K562 (cell line): ENCODE measurements around the gene IQCK. TPM values are rescaled to one million over a fixed set of nuclear protein-coding genes. Genes with fewer than 3 reads are reported as not detected.

Source experiments
- ATAC-seq: fragments of 200-7000 bp; cut with Tn5 transposase; 3 replicates; pipeline ENCODE4 v1.9.1; 2020; ENCODE audit warnings: moderate library complexity
- BruUV-seq: library from RNA; stranded (reverse); fragments of 400-500 nt; replicated peaks from 2 replicates; lab custom pipeline; 2021; lab: Mats Ljungman, UMichigan
- CTCF ChIA-PET: fragments of 300-600 bp; formaldehyde crosslinking; extraction: SDS; loops from one replicate; lab custom pipeline; 2021; ENCODE audit warnings: low intra/inter-chr PET ratio; lab: Yijun Ruan, JAX
- POLR2A ChIA-PET: fragments of 300-600, 350-650 bp; sonication (Branson Sonifier 250); formaldehyde crosslinking; extraction: SDS; loops from one replicate; lab custom pipeline; 2021; ENCODE audit warnings: antibody characterized with exemption, inconsistent platforms; lab: Yijun Ruan, JAX
- DNase-seq, 4 experiments: peaks; one replicate each; pipeline versions ENCODE4 v3.0.0 to v3.0.0-alpha.2; 2011 to 2018; ENCODE audit warnings: low spot score in 3 of 4, mixed read lengths in 3 of 4; ENCODE audit errors: extremely low read depth in 1 of 4
- FAIRE-seq: peaks from 2 replicates; lab custom pipeline; 2011; peaks lifted over from hg19 to GRCh38; lab: Jason Lieb, UNC
- H2AFZ ChIP-seq: 2 replicates; pipeline ENCODE4 v1.6.0; 2011; ENCODE audit warnings: low read depth, low read length, control low read depth, inconsistent platforms
- H3K27ac ChIP-seq: fragments of 200-600 bp; 3 replicates; pipeline ENCODE4 v1.8.0; 2011; ENCODE audit warnings: low read depth, mild to moderate bottlenecking, control low read depth, inconsistent platforms, low read length, moderate library complexity, mixed read lengths; ENCODE audit errors: extremely low read depth
- H3K27me3 ChIP-seq, 2 experiments: fragments of 300-600 bp in 1 of 2; 2 replicates in 1 of 2; 3 replicates in 1 of 2; pipeline versions ENCODE4 v1.6.0 to v1.8.0; 2011; ENCODE audit warnings: inconsistent platforms in 2 of 2, low read length in 2 of 2, mild to moderate bottlenecking in 1 of 2, mixed read lengths in 1 of 2, moderate library complexity in 1 of 2; ENCODE audit not compliant: control insufficient read depth in 2 of 2, insufficient read depth in 2 of 2
- H3K36me3 ChIP-seq: fragments of 300-600 bp; 3 replicates; pipeline ENCODE4 v1.8.0; 2011; ENCODE audit warnings: mild to moderate bottlenecking, low read length, inconsistent platforms; ENCODE audit not compliant: control insufficient read depth, insufficient read depth
- H3K4me1 ChIP-seq, 2 experiments: fragments of 200-600 bp in 1 of 2; replicated peaks in 1 of 2; 2 replicates in 1 of 2; 3 replicates in 1 of 2; pipeline versions ENCODE4 v1.5.1 to v1.8.0; 2011; ENCODE audit warnings: inconsistent platforms in 2 of 2, low read length in 2 of 2, mild to moderate bottlenecking in 1 of 2, mixed read lengths in 1 of 2, moderate library complexity in 1 of 2; ENCODE audit not compliant: control insufficient read depth in 2 of 2, insufficient read depth in 2 of 2
- H3K4me2 ChIP-seq: 2 replicates; pipeline ENCODE4 v1.6.1; 2011; ENCODE audit warnings: low read length, control low read depth, inconsistent platforms, mixed read lengths; ENCODE audit not compliant: insufficient read depth
- H3K4me3 ChIP-seq: fragments of 200-600 bp; sonication (generic), shearing (Covaris generic); 2 replicates; pipeline ENCODE4 v1.5.1; 2016; ENCODE audit warnings: control low read depth, inconsistent platforms
- H3K79me2 ChIP-seq: fragments of 200-600 bp; 3 replicates; pipeline ENCODE4 v1.8.0; 2011; ENCODE audit warnings: low read length, inconsistent platforms; ENCODE audit not compliant: control insufficient read depth, insufficient read depth
- H3K9ac ChIP-seq, 2 experiments: 2 replicates each; pipeline versions ENCODE4 v1.6.0 to v1.6.1; 2011; ENCODE audit warnings: low read depth in 2 of 2, low read length in 2 of 2, control low read depth in 1 of 2, inconsistent platforms in 1 of 2, mild to moderate bottlenecking in 1 of 2, mixed read lengths in 1 of 2; ENCODE audit not compliant: insufficient read depth in 1 of 2
- H3K9me1 ChIP-seq: one replicate; pipeline ENCODE4 v1.6.0; 2011; ENCODE audit warnings: inconsistent platforms, mild to moderate bottlenecking, low read length, moderate library complexity; ENCODE audit not compliant: control insufficient read depth, insufficient read depth
- H3K9me3 ChIP-seq: replicated peaks from 2 replicates; pipeline ENCODE4 v1.5.1; 2011; ENCODE audit warnings: low read depth, low read length, inconsistent platforms; ENCODE audit not compliant: control insufficient read depth, insufficient read depth
- H4K20me1 ChIP-seq: replicated peaks from 2 replicates; pipeline ENCODE4 v1.6.1; 2011; ENCODE audit warnings: low read length, inconsistent platforms, mixed read lengths; ENCODE audit not compliant: control insufficient read depth, insufficient read depth
- BCL6 ChIP-seq: fragments of 250-450 bp; sonication (Bioruptor Pico); IDR thresholded peaks from 2 replicates; pipeline ENCODE4 v1.4.0; 2020
- EP300 ChIP-seq: IDR thresholded peaks from 2 replicates; pipeline ENCODE4 v1.6.1; 2012; ENCODE audit warnings: low read length, improper control_type of control experiment
- MIER1 ChIP-seq: fragments of 450-650 bp; IDR thresholded peaks from 2 replicates; pipeline ENCODE4 v1.6.1; 2016; ENCODE audit warnings: antibody characterized with exemption, mild to moderate bottlenecking, low read depth
- PATZ1 ChIP-seq: fragments of 250-450 bp; sonication (Bioruptor Pico); IDR thresholded peaks from 2 replicates; pipeline ENCODE4 v1.5.0; 2020; ENCODE audit warnings: mild to moderate bottlenecking, borderline replicate concordance
- RBFOX2 ChIP-seq: fragments of 200-400 bp; formaldehyde crosslinking; IDR thresholded peaks from 2 replicates; pipeline ENCODE4 v1.6.1; 2017; ENCODE audit warnings: low read depth, mild to moderate bottlenecking, low read length, moderate library complexity
- TCF7L2 ChIP-seq: fragments of 150-350 bp; IDR thresholded peaks from 2 replicates; pipeline ENCODE4 v1.6.1; 2016; ENCODE audit warnings: low read depth, mild to moderate bottlenecking, low read length, moderate library complexity
- ZNF24 ChIP-seq: fragments of 450-650 bp; IDR thresholded peaks from 2 replicates; pipeline ENCODE4 v1.6.1; 2016
- ZNF324 ChIP-seq: fragments of 250-450 bp; sonication (Bioruptor Pico); IDR thresholded peaks from 2 replicates; pipeline ENCODE4 v1.4.0; 2020; ENCODE audit warnings: mild to moderate bottlenecking
- WGBS: fragments of 100-300 bp; shearing (Covaris generic); methylation state at CpG from one replicate; pipeline ENCODE4 v1.1.6; 2016; ENCODE audit warnings: low coverage, mixed read lengths; ENCODE audit not compliant: insufficient coverage; ENCODE audit errors: missing lambda C conversion rate; 5-methylcytosine and 5-hydroxymethylcytosine counted together
- in situ Hi-C: fragments of 300-500 bp; cut with MboI; formaldehyde crosslinking; loops from 4 replicates; pipeline ENCODE4 v1.15.0; 2018; ENCODE audit warnings: inconsistent platforms, mixed read lengths
- intact Hi-C: fragments of 100-400 bp; cut with micrococcal nuclease; formaldehyde crosslinking; loops from 2 replicates; pipeline ENCODE4 v1.14.2; 2022
- polyA plus RNA-seq, 8 experiments: library from polyadenylated mRNA; depleted of rRNA in 4 of 8; stranded (reverse) in 5 of 8; unstranded in 3 of 8; fragments of >200 nt; fragmentation: Nextera tagmentation in 2 of 8; fragmentation: Illumina TruSeq in 1 of 8; extraction: Ambion mirVana in 2 of 8; extraction: Trizol in 1 of 8; gene quantifications; 2 replicates each; pipeline versions ENCODE4 v1.2.1 to v1.2.3, GENCODE V29; 2011 to 2014; ENCODE audit warnings: inconsistent platforms in 1 of 8, missing spikeins in 1 of 8
- total RNA-seq, 7 experiments: library from RNA; depleted of rRNA in 6 of 7; stranded (reverse); fragments of >200 nt in 6 of 7; fragmentation: Illumina TruSeq in 2 of 7; extraction: Trizol in 2 of 7; gene quantifications; 2 replicates each; pipeline versions ENCODE4 v1.2.1 to v1.2.3, GENCODE V29; 2011 to 2021; ENCODE audit warnings: low replicate concordance in 1 of 7
- TF ChIP-seq, protein P1 (sequence below), 3 experiments: fragments of 200-800 bp in 1 of 3; fragments of 250-450 bp in 1 of 3; fragments of 450-650 bp in 1 of 3; sonication (Bioruptor Pico) in 1 of 3; sonication (Bioruptor generic) in 1 of 3; formaldehyde crosslinking in 1 of 3; IDR thresholded peaks; 2 replicates each; pipeline versions ENCODE4 v1.6.1 to v1.8.0; 2016 to 2022; ENCODE audit warnings: mild to moderate bottlenecking in 2 of 3, missing genetic modification characterization in 2 of 3, missing compliant biosample characterization in 1 of 3, moderate library complexity in 1 of 3

The IQCK gene
- total and polyA plus RNA-seq, 9 of the 15 experiments (the other 6 are each of a cell fraction or from before 2014, with no cell fraction given): 5.2 to 12.2 (median 7.3) TPM

GRCh38 chr16:19712418-19713058 is 5.5 kb upstream of the IQCK start (continued):
- TF ChIP-seq PATZ1 (CRISPR knock-in tag): no peak
- TF ChIP-seq RBFOX2: peak; percentile 30; the same call in 1 of the 2 replicates
- no peak for TF ChIP-seq TCF7L2
- no peak for TF ChIP-seq MIER1

GRCh38 chr16:19713697-19714096 is 4.4 kb upstream of the IQCK start:
- peaks cover 24 to 43% of the 10 kb centered on the region in 2 experiments; a peak in 4 of 5 replicates for H3K4me1 ChIP-seq
- no peak for ATAC-seq
- H3K4me3 ChIP-seq: no peak overlapping the region
- in situ Hi-C loops: no loop called here
- H3K4me2 ChIP-seq: no peak overlapping the region
- H3K9ac ChIP-seq: no peak overlapping the region
- DNase-seq: no peak
- H3K27me3 ChIP-seq: no peaks in the 10 kb centered on the region
- peaks cover 74% of the 10 kb centered on the region for H3K36me3 ChIP-seq
- WGBS: 97% methylated on average over 6 of the region's 6 CpGs
- no peak overlapping the region for H2AFZ ChIP-seq
- H3K79me2 ChIP-seq: peaks cover 84% of the 10 kb centered on the region
- no peaks in the 10 kb centered on the region for H3K9me3 ChIP-seq
- ChIA-PET CTCF (no interaction called here), POLR2A (interaction anchor here (0.6 to 0.8 kb wide), 3 partner anchors 8 to 174 kb away, joined by 3 to 4 read pairs (median 3); no protein-coding TSS in a partner anchor)
- no peak overlapping the region for H3K27ac ChIP-seq
- peaks cover 32% of the 10 kb centered on the region; the same call in 1 of the 2 replicates for H4K20me1 ChIP-seq
- intact Hi-C loops: no loop called here
- peaks cover 11% of the 10 kb centered on the region for H3K9me1 ChIP-seq
- FAIRE-seq: no peak
- BruUV-seq: no TSS peak
- no peak for TF ChIP-seq BCL6
- TF ChIP-seq ZNF24: no peak
- TF ChIP-seq ZNF324 (CRISPR knock-in tag): no peak
- TF ChIP-seq, protein P1, sequence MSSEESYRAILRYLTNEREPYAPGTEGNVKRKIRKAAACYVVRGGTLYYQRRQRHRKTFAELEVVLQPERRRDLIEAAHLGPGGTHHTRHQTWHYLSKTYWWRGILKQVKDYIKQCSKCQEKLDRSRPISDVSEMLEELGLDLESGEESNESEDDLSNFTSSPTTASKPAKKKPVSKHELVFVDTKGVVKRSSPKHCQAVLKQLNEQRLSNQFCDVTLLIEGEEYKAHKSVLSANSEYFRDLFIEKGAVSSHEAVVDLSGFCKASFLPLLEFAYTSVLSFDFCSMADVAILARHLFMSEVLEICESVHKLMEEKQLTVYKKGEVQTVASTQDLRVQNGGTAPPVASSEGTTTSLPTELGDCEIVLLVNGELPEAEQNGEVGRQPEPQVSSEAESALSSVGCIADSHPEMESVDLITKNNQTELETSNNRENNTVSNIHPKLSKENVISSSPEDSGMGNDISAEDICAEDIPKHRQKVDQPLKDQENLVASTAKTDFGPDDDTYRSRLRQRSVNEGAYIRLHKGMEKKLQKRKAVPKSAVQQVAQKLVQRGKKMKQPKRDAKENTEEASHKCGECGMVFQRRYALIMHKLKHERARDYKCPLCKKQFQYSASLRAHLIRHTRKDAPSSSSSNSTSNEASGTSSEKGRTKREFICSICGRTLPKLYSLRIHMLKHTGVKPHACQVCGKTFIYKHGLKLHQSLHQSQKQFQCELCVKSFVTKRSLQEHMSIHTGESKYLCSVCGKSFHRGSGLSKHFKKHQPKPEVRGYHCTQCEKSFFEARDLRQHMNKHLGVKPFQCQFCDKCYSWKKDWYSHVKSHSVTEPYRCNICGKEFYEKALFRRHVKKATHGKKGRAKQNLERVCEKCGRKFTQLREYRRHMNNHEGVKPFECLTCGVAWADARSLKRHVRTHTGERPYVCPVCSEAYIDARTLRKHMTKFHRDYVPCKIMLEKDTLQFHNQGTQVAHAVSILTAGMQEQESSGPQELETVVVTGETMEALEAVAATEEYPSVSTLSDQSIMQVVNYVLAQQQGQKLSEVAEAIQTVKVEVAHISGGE (CRISPR knock-in tag; IDR thresholded peaks at IDR 0.05): no peak
- TF ChIP-seq EP300: no peak
